PC-3 (cell line): ENCODE results near the gene TCEA2. TPM values are rescaled to one million over a fixed set of nuclear protein-coding genes. Genes with fewer than 3 reads are reported as not detected.

Experiments
- ATAC-seq: fragments of 200-7000 bp; cut with Tn5 transposase; 2 replicates; pipeline ENCODE4 v1.9.1; 2020; ENCODE audit warnings: mild to moderate bottlenecking, moderate library complexity
- BruUV-seq: library from RNA; stranded (reverse); fragments of 400-500 nt; replicated peaks from 2 replicates; lab custom pipeline; 2021; lab: Mats Ljungman, UMichigan
- CTCF ChIA-PET: fragments of 300-600 bp; sonication (Branson Sonifier 250); formaldehyde crosslinking; loops from one replicate; lab custom pipeline; 2022; ENCODE audit warnings: antibody characterized with exemption; lab: Charles Lee
- POLR2A ChIA-PET: fragments of 300-600 bp; sonication (Branson Sonifier 250); formaldehyde crosslinking; loops from one replicate; lab custom pipeline; 2022; ENCODE audit warnings: antibody characterized with exemption; ENCODE audit not compliant: unreplicated experiment; lab: Charles Lee
- DNase-seq: peaks from one replicate; pipeline ENCODE4 v3.0.0-alpha.2; 2015
- H2AFZ ChIP-seq: fragments of 300-600 bp; sonication (generic); 2 replicates; pipeline ENCODE4 v1.6.0; 2016; ENCODE audit warnings: antibody characterized with exemption, low read length
- H3F3A ChIP-seq: fragments of 300-600 bp; sonication (generic); one replicate; pipeline ENCODE4 v1.6.0; 2017; ENCODE audit warnings: antibody characterized with exemption, low read length, control low read depth, mild to moderate bottlenecking; ENCODE audit not compliant: unreplicated experiment
- H3K27ac ChIP-seq: fragments of 300-600 bp; sonication (generic); 2 replicates; pipeline ENCODE4 v1.5.1; 2016; ENCODE audit warnings: mild to moderate bottlenecking, low read length
- H3K27me3 ChIP-seq: fragments of 300-600 bp; sonication (generic); 2 replicates; pipeline ENCODE4 v1.6.1; 2016; ENCODE audit warnings: low read length, mixed read lengths
- H3K36me3 ChIP-seq: fragments of 300-600 bp; sonication (generic); 2 replicates; pipeline ENCODE4 v1.6.1; 2016; ENCODE audit warnings: low read depth, mixed run types, low read length, mixed read lengths
- H3K4me1 ChIP-seq: fragments of 300-600 bp; sonication (generic); 2 replicates; pipeline ENCODE4 v1.5.1; 2016; ENCODE audit warnings: low read length; ENCODE audit not compliant: insufficient read depth
- H3K4me2 ChIP-seq: fragments of 300-600 bp; sonication (generic); 2 replicates; pipeline ENCODE4 v1.6.0; 2016; ENCODE audit warnings: low read length
- H3K4me3 ChIP-seq: fragments of 300-600 bp; sonication (generic); 2 replicates; pipeline ENCODE4 v1.5.1; 2016; ENCODE audit warnings: mild to moderate bottlenecking, low read length, mixed read lengths
- H3K79me2 ChIP-seq: fragments of 300-600 bp; sonication (generic); 2 replicates; pipeline ENCODE4 v1.6.1; 2017; ENCODE audit warnings: low read length, mixed read lengths
- H3K9ac ChIP-seq: fragments of 300-600 bp; sonication (generic); 2 replicates; pipeline ENCODE4 v1.6.0; 2016; ENCODE audit warnings: mild to moderate bottlenecking, low read length
- H3K9me2 ChIP-seq: fragments of 300-600 bp; sonication (generic); replicated peaks from 2 replicates; pipeline ENCODE4 v1.6.1; 2016; ENCODE audit warnings: mixed run types, low read length, mixed read lengths
- H3K9me3 ChIP-seq: fragments of 300-600 bp; sonication (generic); 2 replicates; pipeline ENCODE4 v1.6.1; 2016; ENCODE audit warnings: low read length, mixed read lengths
- H4K20me1 ChIP-seq: fragments of 300-600 bp; sonication (generic); 2 replicates; pipeline ENCODE4 v1.6.1; 2016; ENCODE audit warnings: low read length, mixed read lengths
- EZH2 ChIP-seq: fragments of 300-600 bp; sonication (generic); IDR thresholded peaks from one replicate; pipeline ENCODE4 v1.6.1; 2017; ENCODE audit warnings: antibody characterized with exemption, mild to moderate bottlenecking, low read length; ENCODE audit not compliant: unreplicated experiment
- EZH2phosphoT487 ChIP-seq: fragments of 300-600 bp; sonication (generic); IDR thresholded peaks from 2 replicates; pipeline ENCODE4 v1.6.1; 2018; ENCODE audit warnings: mild to moderate bottlenecking, antibody characterized with exemption, low read length, borderline replicate concordance
- intact Hi-C: fragments of 100-400 bp; cut with micrococcal nuclease; formaldehyde crosslinking; loops from 2 replicates; pipeline ENCODE4 v1.9.0; 2023
- total RNA-seq: library from RNA; depleted of rRNA; stranded (reverse); fragments of >200 nt; gene quantifications from 2 replicates; pipeline ENCODE4 v1.2.3, GENCODE V29; 2014
- TF ChIP-seq, protein P1 (sequence below): fragments of 300-600 bp; sonication (generic); conservative IDR thresholded peaks from 2 replicates; pipeline ENCODE4 v1.5.1; 2017; ENCODE audit warnings: antibody characterized with exemption, low read depth, mild to moderate bottlenecking, low read length

Gene TCEA2
- total RNA-seq, 1 experiment from 2014 or later, result 19.1 TPM

DNA sequence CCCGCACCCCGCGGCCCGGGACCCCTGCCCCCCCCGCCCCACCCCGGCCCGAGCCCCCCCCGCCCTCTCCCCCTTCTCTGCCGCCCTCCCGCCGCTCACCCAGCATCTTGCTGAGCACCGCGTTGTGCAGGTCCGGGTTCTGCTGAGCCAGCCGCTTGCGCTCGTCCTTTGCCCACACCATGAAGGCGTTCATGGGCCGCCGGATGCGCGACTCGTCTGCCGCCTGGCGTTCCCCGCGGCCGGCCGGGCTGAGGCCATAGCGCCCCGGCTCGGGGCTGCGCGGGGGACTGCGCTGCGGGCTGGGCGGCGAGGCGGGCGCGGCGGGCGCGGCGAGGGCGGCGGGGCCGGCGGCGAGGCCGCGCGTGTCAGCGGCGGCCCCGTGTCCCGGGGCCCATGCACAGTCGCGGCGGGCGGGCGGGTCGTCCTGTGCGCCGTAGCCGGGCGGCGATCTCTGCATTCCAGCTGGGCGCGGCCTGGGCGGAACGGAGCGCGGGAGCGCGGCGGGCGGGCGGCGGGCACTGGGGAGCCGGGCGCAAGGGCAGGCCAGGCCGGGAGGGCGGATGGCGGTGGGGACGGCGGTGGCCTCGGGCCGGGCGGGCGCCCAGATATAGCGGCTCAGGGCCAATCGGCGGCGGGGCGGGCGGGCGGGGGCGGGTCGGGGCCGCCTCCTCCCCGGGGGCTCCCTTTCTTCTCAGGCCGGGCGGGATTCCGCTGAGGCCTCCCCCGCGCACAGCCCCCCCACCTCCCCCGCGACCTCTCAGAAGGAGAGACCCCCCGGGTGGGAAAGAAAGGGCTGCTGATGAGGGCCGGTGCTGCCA lies 13.7 kb upstream of the TCEA2 start, which contains the start of gene SOX18:
SOX18 (minus strand) TSS at position 580 of the 818 bp plus-strand sequence; CDS start at position 457, 123 bp downstream.
- no TSS peak for BruUV-seq
- ATAC-seq (peak; percentile 18), DNase-seq (peak; percentile 31)
- Histone ChIP-seq H4K20me1 (no peaks in the 10 kb centered on the region), H3K27me3 (no peaks in the 10 kb centered on the region), H3K27ac (no peak within 1 kb of the TSS), H2AFZ (no peak within 1 kb of the TSS), H3K9ac (no peak within 1 kb of the TSS), H3K9me2 (no peaks in the 10 kb centered on the region), H3K9me3 (no peaks in the 10 kb centered on the region), H3K79me2 (no peaks in the 10 kb centered on the region), H3K4me1 (peaks cover 19% of the 10 kb centered on the region), H3K4me3 (no peak within 1 kb of the TSS), H3K36me3 (no peaks in the 10 kb centered on the region), H3F3A (no peaks in the 10 kb centered on the region), H3K4me2 (peak within 1 kb of the TSS; percentile 60)
- intact Hi-C loops, result no loop called here
- CTCF ChIA-PET, result no interaction called here
- TF ChIP-seq EZH2, result no peak
- no peak for TF ChIP-seq EZH2phosphoT487
- TF ChIP-seq, protein P1, sequence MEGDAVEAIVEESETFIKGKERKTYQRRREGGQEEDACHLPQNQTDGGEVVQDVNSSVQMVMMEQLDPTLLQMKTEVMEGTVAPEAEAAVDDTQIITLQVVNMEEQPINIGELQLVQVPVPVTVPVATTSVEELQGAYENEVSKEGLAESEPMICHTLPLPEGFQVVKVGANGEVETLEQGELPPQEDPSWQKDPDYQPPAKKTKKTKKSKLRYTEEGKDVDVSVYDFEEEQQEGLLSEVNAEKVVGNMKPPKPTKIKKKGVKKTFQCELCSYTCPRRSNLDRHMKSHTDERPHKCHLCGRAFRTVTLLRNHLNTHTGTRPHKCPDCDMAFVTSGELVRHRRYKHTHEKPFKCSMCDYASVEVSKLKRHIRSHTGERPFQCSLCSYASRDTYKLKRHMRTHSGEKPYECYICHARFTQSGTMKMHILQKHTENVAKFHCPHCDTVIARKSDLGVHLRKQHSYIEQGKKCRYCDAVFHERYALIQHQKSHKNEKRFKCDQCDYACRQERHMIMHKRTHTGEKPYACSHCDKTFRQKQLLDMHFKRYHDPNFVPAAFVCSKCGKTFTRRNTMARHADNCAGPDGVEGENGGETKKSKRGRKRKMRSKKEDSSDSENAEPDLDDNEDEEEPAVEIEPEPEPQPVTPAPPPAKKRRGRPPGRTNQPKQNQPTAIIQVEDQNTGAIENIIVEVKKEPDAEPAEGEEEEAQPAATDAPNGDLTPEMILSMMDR, result no peak
- POLR2A ChIA-PET, result no interaction called here

DNA sequence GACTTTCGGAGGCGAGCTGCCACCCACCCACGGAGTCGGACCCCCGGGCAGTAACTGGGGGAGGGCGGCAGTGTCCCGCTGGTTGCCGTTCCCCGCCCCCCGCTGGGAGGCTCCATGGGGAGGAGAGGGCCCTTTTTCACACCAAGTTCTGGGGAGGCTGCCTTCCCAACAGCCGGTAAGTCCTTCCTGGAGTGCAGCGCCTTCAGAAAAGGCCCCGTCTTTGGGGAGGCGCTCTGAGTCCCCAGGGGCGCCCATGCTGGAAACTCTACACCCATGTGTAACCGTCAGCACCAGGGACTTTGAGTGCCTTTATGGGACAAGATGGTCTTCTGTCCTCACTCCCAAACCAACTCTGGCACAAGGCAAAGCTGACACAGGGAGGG lies 13.1 kb upstream of the TCEA2 start:
- TF ChIP-seq, protein P1, result no peak
- no peak for TF ChIP-seq EZH2phosphoT487
- TF ChIP-seq EZH2, result no peak
- ATAC-seq (no peak), DNase-seq (no peak)
- Histone ChIP-seq H3K27me3 (no peaks in the 10 kb centered on the region), H3K36me3 (no peaks in the 10 kb centered on the region), H2AFZ (no peak overlapping the region), H3K9me2 (no peaks in the 10 kb centered on the region), H3F3A (no peaks in the 10 kb centered on the region), H3K9ac (no peak overlapping the region), H3K4me3 (no peak overlapping the region), H3K9me3 (no peaks in the 10 kb centered on the region), H3K4me1 (peaks cover 13% of the 10 kb centered on the region), H4K20me1 (no peaks in the 10 kb centered on the region), H3K4me2 (peak overlapping the region; percentile 60), H3K79me2 (no peaks in the 10 kb centered on the region), H3K27ac (no peak overlapping the region)
- intact Hi-C loops, result no loop called here
- BruUV-seq, result no TSS peak
- CTCF ChIA-PET, result no interaction called here
- POLR2A ChIA-PET, result no interaction called here
